Upper lobe of right lung (tissue), 1 donor: ENCODE measurements around the gene UBXN4. TPM values are rescaled to one million over a fixed set of nuclear protein-coding genes. Genes with fewer than 3 reads are reported as not detected.

Experiments used
- ATAC-seq: fragments of 200-7000 bp; cut with Tn5 transposase; one replicate; pipeline ENCODE4 v1.9.1; 2020; ENCODE audit warnings: mild to moderate bottlenecking, moderate library complexity
- DNase-seq: peaks from one replicate; pipeline ENCODE4 v3.0.0-alpha.2; 2020
- H3K27ac ChIP-seq: fragments of 200-600 bp; one replicate; pipeline ENCODE4 v1.8.0; 2022
- H3K27me3 ChIP-seq: fragments of 200-600 bp; one replicate; pipeline ENCODE4 v1.8.0; 2022; ENCODE audit warnings: mild to moderate bottlenecking
- H3K36me3 ChIP-seq: fragments of 200-600 bp; one replicate; pipeline ENCODE4 v1.8.0; 2022
- H3K4me1 ChIP-seq: fragments of 200-600 bp; one replicate; pipeline ENCODE4 v1.8.0; 2022
- H3K4me3 ChIP-seq: fragments of 200-600 bp; one replicate; pipeline ENCODE4 v1.8.0; 2022; ENCODE audit warnings: mild to moderate bottlenecking
- H3K9me3 ChIP-seq: fragments of 200-600 bp; one replicate; pipeline ENCODE4 v1.8.0; 2022
- CTCF ChIP-seq: fragments of 200-600 bp; IDR thresholded peaks from one replicate; pipeline ENCODE4 v1.8.0; 2022; ENCODE audit warnings: antibody characterized with exemption
- intact Hi-C: fragments of 100-400 bp; cut with DNase I; formaldehyde crosslinking; loops from one replicate; pipeline ENCODE4 v1.11.0; 2022
- total RNA-seq: library from RNA; stranded (reverse); fragmentation: NEBNext Ultra II Directional; extraction: Animal tissue kit (Norgen Biotek cat#: 25700); gene quantifications from one replicate; pipeline ENCODE4 v1.2.1, GENCODE V29; 2021
- donor health status: DM: no; HTN: yes; CAD: no; lungs with severe emphysema.

Gene UBXN4
- total RNA-seq, 1 donor from 2014 or later = 80.0 TPM

GRCh38 chr2:135773319-135773718, 31.7 kb downstream of the UBXN4 start:
- H3K27ac ChIP-seq = no peak overlapping the region
- peaks cover 99% of the 10 kb centered on the region for H3K36me3 ChIP-seq
- H3K4me1 ChIP-seq = no peaks in the 10 kb centered on the region
- TF ChIP-seq CTCF = no peak
- H3K27me3 ChIP-seq = no peaks in the 10 kb centered on the region
- no peak for ATAC-seq
- intact Hi-C loops = no loop called here
- H3K4me3 ChIP-seq = no peak overlapping the region
- H3K9me3 ChIP-seq = no peaks in the 10 kb centered on the region
- no peak for DNase-seq

GRCh38 chr2:135773917-135774316, 32.3 kb downstream of the UBXN4 start:
- H3K36me3 ChIP-seq = peaks cover 99% of the 10 kb centered on the region
- no peak for ATAC-seq

GRCh38 chr2:135775420-135775819, 33.8 kb downstream of the UBXN4 start:
- Histone ChIP-seq H3K27me3 (no peaks in the 10 kb centered on the region), H3K36me3 (peaks cover 98% of the 10 kb centered on the region), H3K4me1 (no peaks in the 10 kb centered on the region), H3K27ac (no peak overlapping the region), H3K9me3 (no peaks in the 10 kb centered on the region), H3K4me3 (no peak overlapping the region)
- DNase-seq (no peak), ATAC-seq (no peak)
- no peak for TF ChIP-seq CTCF
- intact Hi-C loops = no loop called here

More at GRCh38 chr2:135773917-135774316, 32.3 kb downstream of the UBXN4 start:
- Histone ChIP-seq H3K9me3 (no peaks in the 10 kb centered on the region), H3K27ac (no peak overlapping the region), H3K27me3 (no peaks in the 10 kb centered on the region), H3K4me1 (no peaks in the 10 kb centered on the region), H3K4me3 (no peak overlapping the region)
- intact Hi-C loops = no loop called here
- no peak for TF ChIP-seq CTCF
- no peak for DNase-seq

GRCh38 chr2:135776367-135776766, 34.7 kb downstream of the UBXN4 start:
- Histone ChIP-seq H3K36me3 (peaks cover 98% of the 10 kb centered on the region), H3K9me3 (no peaks in the 10 kb centered on the region), H3K27me3 (no peaks in the 10 kb centered on the region), H3K4me3 (no peak overlapping the region), H3K4me1 (no peaks in the 10 kb centered on the region), H3K27ac (no peak overlapping the region)
- DNase-seq (no peak), ATAC-seq (no peak)
- TF ChIP-seq CTCF = no peak
- intact Hi-C loops = no loop called here

GRCh38 chr2:135782231-135782630, 40.6 kb downstream of the UBXN4 start:
- H3K27ac ChIP-seq = no peak overlapping the region
- intact Hi-C loops = no loop called here
- peaks cover 87% of the 10 kb centered on the region for H3K36me3 ChIP-seq
- H3K9me3 ChIP-seq = no peaks in the 10 kb centered on the region
- H3K27me3 ChIP-seq = no peaks in the 10 kb centered on the region
- no peak for ATAC-seq
- TF ChIP-seq CTCF = no peak
- no peak overlapping the region for H3K4me3 ChIP-seq
- no peaks in the 10 kb centered on the region for H3K4me1 ChIP-seq
- no peak for DNase-seq

- intact Hi-C loops = no loop called here
Observed at GRCh38 chr2:135783439-135783838, 41.8 kb downstream of the UBXN4 start.

More at GRCh38 chr2:135783439-135783838, 41.8 kb downstream of the UBXN4 start:
- Histone ChIP-seq H3K36me3 (peaks cover 76% of the 10 kb centered on the region), H3K4me3 (no peak overlapping the region), H3K4me1 (no peaks in the 10 kb centered on the region), H3K27ac (no peak overlapping the region), H3K27me3 (no peaks in the 10 kb centered on the region), H3K9me3 (no peaks in the 10 kb centered on the region)
- DNase-seq = no peak
- no peak for TF ChIP-seq CTCF
- no peak for ATAC-seq
